ENCODE measurements around the gene RNF25. TPM values are rescaled to one million over a fixed set of nuclear protein-coding genes. Genes with fewer than 3 reads are reported as not detected.

RNF25 gene
- total and polyA plus RNA-seq, 2 of the 4 experiments (the other 2 are of a cell fraction): 56.5 to 78.1 TPM

DNA sequence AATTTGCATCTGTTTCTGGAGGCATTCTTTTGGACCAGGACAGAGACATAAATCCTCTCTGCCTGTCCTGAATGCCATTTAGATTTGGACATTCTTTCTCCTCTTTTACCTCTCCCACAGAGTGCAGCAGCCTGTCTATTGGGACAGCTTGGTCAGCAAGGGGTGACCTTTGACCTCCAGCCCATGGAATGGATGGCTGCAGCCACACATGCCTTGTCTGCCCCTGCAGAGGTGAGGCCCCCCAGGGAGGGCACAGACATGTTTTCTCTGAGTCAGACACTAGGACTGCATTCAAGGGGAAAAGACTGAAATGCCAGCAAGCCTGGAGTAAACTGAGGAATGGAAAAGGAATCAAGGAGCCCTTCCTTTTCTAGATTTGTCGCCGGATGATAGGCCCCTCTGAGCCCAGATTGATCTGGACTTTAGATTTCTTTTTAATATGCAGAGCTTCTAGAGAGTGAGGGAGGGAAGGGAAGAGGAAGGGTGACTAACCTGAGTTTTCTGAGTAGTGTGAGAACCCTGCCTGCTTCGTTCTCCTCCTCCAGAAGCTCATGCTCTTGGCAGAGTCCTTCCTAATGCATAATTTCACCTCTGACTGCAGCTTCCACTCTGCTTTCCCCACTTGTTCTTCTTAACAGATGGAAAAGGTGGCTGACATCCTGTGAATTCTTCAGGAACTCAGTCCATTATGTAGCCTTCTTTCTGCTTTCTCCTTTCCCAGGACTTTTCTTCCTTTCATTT lies 22.8 kb upstream of the RNF25 start:
- Histone ChIP-seq H3K4me1 (ENCODE audit: control insufficient read depth, insufficient read depth, low read length) (peaks cover 3% of the 10 kb centered on the region; the same call in 1 of the 2 replicates), H3K79me1 (ENCODE audit: low read depth in 1 of 2, low read length in 2 of 2) (no peaks in the 10 kb centered on the region), H4K8ac (ENCODE audit: low read depth in 2 of 2, low read length in 2 of 2) (no peak overlapping the region), H2BK20ac (ENCODE audit: low read depth, low read length) (no peak overlapping the region), H2BK15ac (ENCODE audit: low read depth, low read length) (no peak overlapping the region), H3K9me3 (ENCODE audit: control insufficient read depth, insufficient read depth, low read length) (no peaks in the 10 kb centered on the region), H2AK9ac (replicated peaks; ENCODE audit: low read depth, low read length, poor library complexity) (no peak overlapping the region), H4K91ac (ENCODE audit: insufficient read depth, low read depth, low read length) (no peak overlapping the region), H4K5ac (ENCODE audit: low read depth, low read length) (no peak overlapping the region), H2BK5ac (ENCODE audit: low read depth, low read length, poor library complexity, severe bottlenecking) (no peak overlapping the region), H4K20me1 (ENCODE audit: insufficient read depth, low read length) (no peaks in the 10 kb centered on the region), H3K4me3 (ENCODE audit: insufficient read depth, low read depth, low read length) (no peak overlapping the region), H3K36me3 (ENCODE audit: control insufficient read depth, insufficient read depth, low read length) (peaks cover 52% of the 10 kb centered on the region), H3K9me1 (ENCODE audit: insufficient read depth, low read length) (peaks cover 4% of the 10 kb centered on the region; the same call in 1 of the 2 replicates), H3K4me2 (ENCODE audit: low read depth, low read length) (no peak overlapping the region), H3K18ac (ENCODE audit: low read depth, low read length) (no peak overlapping the region), H3K27me3 (ENCODE audit: control insufficient read depth, insufficient read depth, low read length) (no peaks in the 10 kb centered on the region), H3K56ac (ENCODE audit: extremely low read depth, insufficient read depth, low read length) (no peak overlapping the region), H3K14ac (replicated peaks; ENCODE audit: low read depth, low read length) (no peak overlapping the region), H3K23ac (ENCODE audit: low read depth, low read length) (no peak overlapping the region), H3K9ac (ENCODE audit: low read depth, low read length) (no peak overlapping the region), H3K4ac (ENCODE audit: low read depth, low read length) (no peak overlapping the region), H2AK5ac (ENCODE audit: low read depth, low read length) (no peak overlapping the region), H2AFZ (replicated peaks; ENCODE audit: low read length, poor library complexity) (no peak overlapping the region), H3K27ac (ENCODE audit: insufficient read depth, low read length) (no peak overlapping the region), H2BK120ac (ENCODE audit: low read depth, low read length) (no peak overlapping the region)
- peak; percentile 61 for DNase-seq
- intact Hi-C loops (cut with micrococcal nuclease): no loop called here
- ChIA-PET POLR2A (ENCODE audit: unreplicated experiment) (no interaction called here), CTCF (interaction anchor here (1.7 kb wide), 1 partner anchor 16 kb away, joined by 4 read pairs; the partner anchor contains the start of gene TTLL4)
- WGBS, 2 experiments (ENCODE audit: extremely low coverage in 2 of 2, insufficient read length in 1 of 2): no CpG with 5 or more reads among the region's 3 CpGs
- in situ Hi-C loops (cut with MboI; ENCODE audit: low sequenced_read_pairs): no loop called here
- no TSS peak for BruUV-seq (replicated peaks)
- dilution Hi-C loops (cut with HindIII; ENCODE audit: low sequenced_read_pairs, unreplicated experiment): no loop called here
- TF ChIP-seq MAFK (IDR thresholded peaks at IDR 0.05; ENCODE audit: low read depth, low read length) (no peak), CHD1 (IDR thresholded peaks at IDR 0.05; ENCODE audit: low read depth, low read length) (no peak), MXI1 (IDR thresholded peaks at IDR 0.05; ENCODE audit: borderline replicate concordance, low read depth, low read length) (no peak), NFE2L2 (IDR thresholded peaks at IDR 0.05; ENCODE audit: low read depth, low read length) (no peak), POLR2A (IDR thresholded peaks at IDR 0.05; ENCODE audit: low read depth, low read length) (no peak), CEBPB (IDR thresholded peaks at IDR 0.05; ENCODE audit: low read depth, low read length) (no peak), BHLHE40 (IDR thresholded peaks at IDR 0.05; ENCODE audit: low read depth, low read length) (no peak), SMC3 (IDR thresholded peaks at IDR 0.05; ENCODE audit: low read depth, low read length) (no peak), FOS (IDR thresholded peaks at IDR 0.05; ENCODE audit: low read depth, low read length) (no peak), MAZ (IDR thresholded peaks at IDR 0.05; ENCODE audit: borderline replicate concordance, low read depth, low read length) (no peak), RFX5 (IDR thresholded peaks at IDR 0.05; ENCODE audit: low read depth, low read length) (no peak), RCOR1 (IDR thresholded peaks at IDR 0.05; ENCODE audit: insufficient replicate concordance, low read length) (no peak)
- TF ChIP-seq, protein P1, sequence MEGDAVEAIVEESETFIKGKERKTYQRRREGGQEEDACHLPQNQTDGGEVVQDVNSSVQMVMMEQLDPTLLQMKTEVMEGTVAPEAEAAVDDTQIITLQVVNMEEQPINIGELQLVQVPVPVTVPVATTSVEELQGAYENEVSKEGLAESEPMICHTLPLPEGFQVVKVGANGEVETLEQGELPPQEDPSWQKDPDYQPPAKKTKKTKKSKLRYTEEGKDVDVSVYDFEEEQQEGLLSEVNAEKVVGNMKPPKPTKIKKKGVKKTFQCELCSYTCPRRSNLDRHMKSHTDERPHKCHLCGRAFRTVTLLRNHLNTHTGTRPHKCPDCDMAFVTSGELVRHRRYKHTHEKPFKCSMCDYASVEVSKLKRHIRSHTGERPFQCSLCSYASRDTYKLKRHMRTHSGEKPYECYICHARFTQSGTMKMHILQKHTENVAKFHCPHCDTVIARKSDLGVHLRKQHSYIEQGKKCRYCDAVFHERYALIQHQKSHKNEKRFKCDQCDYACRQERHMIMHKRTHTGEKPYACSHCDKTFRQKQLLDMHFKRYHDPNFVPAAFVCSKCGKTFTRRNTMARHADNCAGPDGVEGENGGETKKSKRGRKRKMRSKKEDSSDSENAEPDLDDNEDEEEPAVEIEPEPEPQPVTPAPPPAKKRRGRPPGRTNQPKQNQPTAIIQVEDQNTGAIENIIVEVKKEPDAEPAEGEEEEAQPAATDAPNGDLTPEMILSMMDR (conservative IDR thresholded peaks at IDR 0.05; ENCODE audit: low read depth, low read length): no peak
- TF ChIP-seq, protein P2, sequence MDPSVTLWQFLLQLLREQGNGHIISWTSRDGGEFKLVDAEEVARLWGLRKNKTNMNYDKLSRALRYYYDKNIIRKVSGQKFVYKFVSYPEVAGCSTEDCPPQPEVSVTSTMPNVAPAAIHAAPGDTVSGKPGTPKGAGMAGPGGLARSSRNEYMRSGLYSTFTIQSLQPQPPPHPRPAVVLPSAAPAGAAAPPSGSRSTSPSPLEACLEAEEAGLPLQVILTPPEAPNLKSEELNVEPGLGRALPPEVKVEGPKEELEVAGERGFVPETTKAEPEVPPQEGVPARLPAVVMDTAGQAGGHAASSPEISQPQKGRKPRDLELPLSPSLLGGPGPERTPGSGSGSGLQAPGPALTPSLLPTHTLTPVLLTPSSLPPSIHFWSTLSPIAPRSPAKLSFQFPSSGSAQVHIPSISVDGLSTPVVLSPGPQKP (IDR thresholded peaks at IDR 0.05; ENCODE audit: borderline replicate concordance, low read depth, low read length): no peak
- TF ChIP-seq, protein P3, sequence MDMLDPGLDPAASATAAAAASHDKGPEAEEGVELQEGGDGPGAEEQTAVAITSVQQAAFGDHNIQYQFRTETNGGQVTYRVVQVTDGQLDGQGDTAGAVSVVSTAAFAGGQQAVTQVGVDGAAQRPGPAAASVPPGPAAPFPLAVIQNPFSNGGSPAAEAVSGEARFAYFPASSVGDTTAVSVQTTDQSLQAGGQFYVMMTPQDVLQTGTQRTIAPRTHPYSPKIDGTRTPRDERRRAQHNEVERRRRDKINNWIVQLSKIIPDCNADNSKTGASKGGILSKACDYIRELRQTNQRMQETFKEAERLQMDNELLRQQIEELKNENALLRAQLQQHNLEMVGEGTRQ (IDR thresholded peaks at IDR 0.05; ENCODE audit: low read depth, low read length): no peak
- ATAC-seq (ENCODE audit: low read depth): peak; percentile 70
